Measurements from ENCODE around the gene DGAT2.
"Not testable (repeated sequence)": the region's sequence is repeated elsewhere in the genome, so short reads cannot be mapped to it uniquely, and the experiment has no call there.

DGAT2 gene

GRCh38 chr11:75768112-75768908, at the start of gene DGAT2:
TSS of gene DGAT2 (plus strand) at chr11:75768778. CDS start at chr11:75768992, 214 bp downstream.
- peak; percentile 46 to 79 for DNase-seq

GRCh38 chr11:75719340-75720239, 49.0 kb upstream of the DGAT2 start:
- DNase-seq, result no peak

- no peak for DNase-seq
Measured at GRCh38 chr11:75720639-75721038, 47.9 kb upstream of the DGAT2 start.

GRCh38 chr11:75721852-75722668, 46.5 kb upstream of the DGAT2 start:
- DNase-seq, result no peak

GRCh38 chr11:75722669-75723042, 45.9 kb upstream of the DGAT2 start:
- no peak for DNase-seq

GRCh38 chr11:75725547-75726320, 42.8 kb upstream of the DGAT2 start:
- DNase-seq, result no peak

- no peak for DNase-seq
Measured at GRCh38 chr11:75728992-75729391, 39.6 kb upstream of the DGAT2 start.

GRCh38 chr11:75731095-75731494, 37.5 kb upstream of the DGAT2 start:
- no peak for DNase-seq

GRCh38 chr11:75733071-75733430, 35.5 kb upstream of the DGAT2 start:
- DNase-seq, result no peak

GRCh38 chr11:75733431-75734107, 35.0 kb upstream of the DGAT2 start:
- DNase-seq, result no peak

- peak in 1 of 2 experiments; percentile 47 for DNase-seq
Measured at GRCh38 chr11:75734491-75735180, 33.9 kb upstream of the DGAT2 start.

- DNase-seq, result no peak
Measured at GRCh38 chr11:75735181-75735845, 33.3 kb upstream of the DGAT2 start.

- no peak for DNase-seq
Measured at GRCh38 chr11:75737314-75737713, 31.3 kb upstream of the DGAT2 start.

- DNase-seq, result no peak
Measured at GRCh38 chr11:75740681-75741080, 27.9 kb upstream of the DGAT2 start.

- DNase-seq, result not testable (repeated sequence)
Measured at GRCh38 chr11:75743159-75743558, 25.4 kb upstream of the DGAT2 start.

GRCh38 chr11:75743711-75744563, 24.6 kb upstream of the DGAT2 start:
- no peak for DNase-seq

GRCh38 chr11:75745807-75746206, 22.8 kb upstream of the DGAT2 start:
- DNase-seq, result no peak

- DNase-seq, result not testable (repeated sequence)
Measured at GRCh38 chr11:75748729-75749273, 19.8 kb upstream of the DGAT2 start.

GRCh38 chr11:75754933-75755332, 13.6 kb upstream of the DGAT2 start:
- not testable (repeated sequence) for DNase-seq

Measured in NCI-H524 (cell line).